HFFc6 (cell line): ENCODE results near the gene IRF2BPL. TPM values are rescaled to one million over a fixed set of nuclear protein-coding genes. Genes with fewer than 3 reads are reported as not detected.

Source experiments
- DNase-seq: peaks from one replicate; pipeline ENCODE4 v3.0.0-alpha.2; 2018
- H3K27ac Mint-ChIP-seq: 2 replicates; pipeline ENCODE4 v1.8.0; 2020; ENCODE audit warnings: mild to moderate bottlenecking, mixed read lengths
- H3K27me3 Mint-ChIP-seq: 2 replicates; pipeline ENCODE4 v1.8.0; 2021; ENCODE audit warnings: mild to moderate bottlenecking, moderate library complexity, mixed read lengths; ENCODE audit not compliant: insufficient read depth
- H3K36me3 Mint-ChIP-seq: 2 replicates; pipeline ENCODE4 v1.8.0; 2021; ENCODE audit warnings: low read depth, mixed read lengths
- H3K4me1 Mint-ChIP-seq: 2 replicates; pipeline ENCODE4 v1.8.0; 2020; ENCODE audit warnings: low read depth, mixed read lengths
- H3K4me3 Mint-ChIP-seq: 2 replicates; pipeline ENCODE4 v1.8.0; 2020; ENCODE audit warnings: mild to moderate bottlenecking, moderate library complexity, mixed read lengths
- H3K9me3 Mint-ChIP-seq: 2 replicates; pipeline ENCODE4 v1.8.0; 2020; ENCODE audit warnings: mild to moderate bottlenecking, mixed read lengths
- CTCF ChIP-seq: fragments of 200-600 bp; sonication (generic); IDR thresholded peaks from 2 replicates; pipeline ENCODE4 v1.5.0; 2021; ENCODE audit warnings: antibody characterized with exemption, mild to moderate bottlenecking
- total RNA-seq, 6 experiments: library from RNA; stranded (reverse); fragmentation: NEBNext Ultra II Directional; extraction: Animal tissue kit (Norgen Biotek cat#: 25700); gene quantifications; 2 replicates in 1 of 6; 3 replicates in 5 of 6; pipeline ENCODE4 v1.2.3, GENCODE V29; 2021

IRF2BPL gene
- total RNA-seq, 6 experiments from 2014 or later, result 37.1 to 46.3 (median 38.3) TPM

GRCh38 chr14:77008541-77008940 is 20.0 kb downstream of the IRF2BPL start:
- H3K9me3 Mint-ChIP-seq, result no peaks in the 10 kb centered on the region
- H3K4me3 Mint-ChIP-seq, result no peak overlapping the region
- H3K36me3 Mint-ChIP-seq, result no peaks in the 10 kb centered on the region
- TF ChIP-seq CTCF, result no peak
- H3K4me1 Mint-ChIP-seq, result peaks cover 28% of the 10 kb centered on the region
- no peak for DNase-seq
- peaks cover 11% of the 10 kb centered on the region for H3K27me3 Mint-ChIP-seq
- no peak overlapping the region for H3K27ac Mint-ChIP-seq

GRCh38 chr14:77007975-77008421 is 20.5 kb downstream of the IRF2BPL start:
- Mint-ChIP-seq H3K9me3 (no peaks in the 10 kb centered on the region), H3K27me3 (peaks cover 11% of the 10 kb centered on the region), H3K27ac (no peak overlapping the region), H3K4me1 (peaks cover 28% of the 10 kb centered on the region), H3K36me3 (no peaks in the 10 kb centered on the region), H3K4me3 (no peak overlapping the region)
- no peak for TF ChIP-seq CTCF
- DNase-seq, result no peak

- no peaks in the 10 kb centered on the region for H3K9me3 Mint-ChIP-seq
- no peak overlapping the region for H3K4me3 Mint-ChIP-seq
- no peaks in the 10 kb centered on the region for H3K36me3 Mint-ChIP-seq
- no peak overlapping the region for H3K27ac Mint-ChIP-seq
- no peak for TF ChIP-seq CTCF
- H3K4me1 Mint-ChIP-seq, result peaks cover 28% of the 10 kb centered on the region
- DNase-seq, result no peak
- H3K27me3 Mint-ChIP-seq, result peaks cover 9% of the 10 kb centered on the region
These were observed 21.1 kb downstream of the IRF2BPL start for GRCh38 chr14:77007183-77007974.

- Mint-ChIP-seq H3K4me3 (no peak overlapping the region), H3K27me3 (peaks cover 5% of the 10 kb centered on the region), H3K9me3 (no peaks in the 10 kb centered on the region), H3K4me1 (peaks cover 28% of the 10 kb centered on the region), H3K36me3 (no peaks in the 10 kb centered on the region), H3K27ac (no peak overlapping the region)
- no peak for TF ChIP-seq CTCF
- no peak for DNase-seq
These were observed 22.4 kb downstream of the IRF2BPL start for GRCh38 chr14:77006132-77006531.

GRCh38 chr14:77005559-77005958 is 22.9 kb downstream of the IRF2BPL start:
- no peak overlapping the region for H3K27ac Mint-ChIP-seq
- H3K36me3 Mint-ChIP-seq, result no peaks in the 10 kb centered on the region
- DNase-seq, result no peak
- H3K27me3 Mint-ChIP-seq, result peaks cover 3% of the 10 kb centered on the region
- H3K4me1 Mint-ChIP-seq, result peaks cover 33% of the 10 kb centered on the region
- no peak for TF ChIP-seq CTCF
- H3K9me3 Mint-ChIP-seq, result no peaks in the 10 kb centered on the region
- H3K4me3 Mint-ChIP-seq, result no peak overlapping the region
